GM23338 (cell line): ENCODE measurements around the gene CPE. TPM values are rescaled to one million over a fixed set of nuclear protein-coding genes. Genes with fewer than 3 reads are reported as not detected.

Source experiments
- ATAC-seq: fragments of 200-7000 bp; cut with Tn5 transposase; 3 replicates; pipeline ENCODE4 v1.9.1; 2020
- DNase-seq: peaks from one replicate; pipeline ENCODE4 v3.0.0-alpha.2; 2015; ENCODE audit warnings: low spot score
- H2AFZ ChIP-seq: fragments of 200-600 bp; sonication (generic); 2 replicates; pipeline ENCODE4 v1.8.0; 2016; ENCODE audit warnings: antibody characterized with exemption, mild to moderate bottlenecking, moderate library complexity
- H3F3A ChIP-seq: fragments of 200-600 bp; sonication (generic); replicated peaks from 2 replicates; pipeline ENCODE4 v1.8.0; 2017; ENCODE audit warnings: antibody characterized with exemption, mixed run types, low read depth
- H3K27ac ChIP-seq: fragments of 200-600 bp; sonication (generic); 2 replicates; pipeline ENCODE4 v1.6.1; 2016; ENCODE audit warnings: low read depth
- H3K27me3 ChIP-seq: fragments of 200-600 bp; sonication (generic); 2 replicates; pipeline ENCODE4 v1.8.0; 2016; ENCODE audit warnings: mild to moderate bottlenecking, mixed run types, moderate library complexity; ENCODE audit not compliant: insufficient read depth
- H3K36me3 ChIP-seq: fragments of 200-600 bp; sonication (generic); 2 replicates; pipeline ENCODE4 v1.8.0; 2016; ENCODE audit warnings: mild to moderate bottlenecking; ENCODE audit not compliant: insufficient read depth
- H3K4me1 ChIP-seq: fragments of 200-600 bp; sonication (generic); 2 replicates; pipeline ENCODE4 v1.8.0; 2016; ENCODE audit warnings: mild to moderate bottlenecking, moderate library complexity; ENCODE audit not compliant: insufficient read depth
- H3K4me2 ChIP-seq: fragments of 200-600 bp; sonication (generic); 2 replicates; pipeline ENCODE4 v1.7.1; 2017; ENCODE audit warnings: mixed run types
- H3K4me3 ChIP-seq: fragments of 200-600 bp; sonication (generic); 2 replicates; pipeline ENCODE4 v1.6.1; 2016; ENCODE audit warnings: mixed run types
- H3K79me2 ChIP-seq: fragments of 200-600 bp; sonication (generic); replicated peaks from 2 replicates; pipeline ENCODE4 v1.8.0; 2017; ENCODE audit warnings: mild to moderate bottlenecking; ENCODE audit not compliant: insufficient read depth
- H3K9me2 ChIP-seq: fragments of 200-600 bp; sonication (generic); 2 replicates; pipeline ENCODE4 v1.8.0; 2017; ENCODE audit not compliant: insufficient read depth
- H4K20me1 ChIP-seq: fragments of 200-600 bp; sonication (generic); replicated peaks from 2 replicates; pipeline ENCODE4 v1.8.0; 2017; ENCODE audit warnings: mild to moderate bottlenecking; ENCODE audit not compliant: insufficient read depth
- H3K27ac Mint-ChIP-seq: 2 replicates; pipeline ENCODE4 v1.8.0; 2020; ENCODE audit warnings: inconsistent platforms, mild to moderate bottlenecking, moderate library complexity, mixed read lengths
- H3K27me3 Mint-ChIP-seq: 3 replicates; pipeline ENCODE4 v1.8.0; 2022; ENCODE audit warnings: low read depth, mild to moderate bottlenecking, moderate library complexity, mixed read lengths, inconsistent platforms; ENCODE audit not compliant: insufficient read depth, poor library complexity
- H3K36me3 Mint-ChIP-seq: 3 replicates; pipeline ENCODE4 v1.8.0; 2021; ENCODE audit warnings: low read depth, mild to moderate bottlenecking, inconsistent platforms, moderate library complexity, mixed read lengths
- H3K4me1 Mint-ChIP-seq: 3 replicates; pipeline ENCODE4 v1.8.0; 2020; ENCODE audit warnings: mild to moderate bottlenecking, inconsistent platforms, mixed read lengths
- H3K4me3 Mint-ChIP-seq: 3 replicates; pipeline ENCODE4 v1.8.0; 2021; ENCODE audit warnings: moderate library complexity, mild to moderate bottlenecking, inconsistent platforms, mixed read lengths
- H3K9me3 Mint-ChIP-seq: 3 replicates; pipeline ENCODE4 v1.8.0; 2020; ENCODE audit warnings: moderate library complexity, mild to moderate bottlenecking, inconsistent platforms, mixed read lengths
- CREB1 ChIP-seq: fragments of 250-450 bp; sonication (Bioruptor Pico); IDR thresholded peaks from 2 replicates; pipeline ENCODE4 v1.5.0; 2020; ENCODE audit warnings: low read depth, mild to moderate bottlenecking, moderate library complexity
- EZH2 ChIP-seq: fragments of 200-600 bp; sonication (generic); IDR thresholded peaks from one replicate; pipeline ENCODE4 v1.8.0; 2017; ENCODE audit warnings: antibody characterized with exemption, mild to moderate bottlenecking, low read depth; ENCODE audit not compliant: unreplicated experiment
- EZH2phosphoT487 ChIP-seq: fragments of 200-600 bp; sonication (generic); IDR thresholded peaks from one replicate; pipeline ENCODE4 v1.8.1; 2018; ENCODE audit warnings: antibody characterized with exemption; ENCODE audit not compliant: unreplicated experiment
- JUNB ChIP-seq: IDR thresholded peaks from one replicate; pipeline ENCODE4 v1.6.1; 2016; ENCODE audit warnings: antibody characterized with exemption; ENCODE audit not compliant: unreplicated experiment
- NANOG ChIP-seq: IDR thresholded peaks from 2 replicates; pipeline ENCODE4 v1.6.1; 2016; ENCODE audit warnings: antibody characterized with exemption, borderline replicate concordance
- POLR2AphosphoS5 ChIP-seq: IDR thresholded peaks from 2 replicates; pipeline ENCODE4 v1.6.1; 2016; ENCODE audit warnings: antibody characterized with exemption, low read depth
- STAT1 ChIP-seq: IDR thresholded peaks from one replicate; pipeline ENCODE4 v1.6.1; 2016; ENCODE audit warnings: antibody characterized with exemption; ENCODE audit not compliant: unreplicated experiment
- ZNF114 ChIP-seq: fragments of 250-450 bp; sonication (Bioruptor Pico); IDR thresholded peaks from 2 replicates; pipeline ENCODE4 v1.5.0; 2020; ENCODE audit warnings: mild to moderate bottlenecking, moderate library complexity
- polyA plus RNA-seq: library from polyadenylated mRNA; unstranded; fragments of >200 nt; fragmentation: Nextera tagmentation; extraction: Ambion mirVana; gene quantifications from 2 replicates; pipeline ENCODE4 v1.2.1, GENCODE V29; 2016
- total RNA-seq: library from RNA; depleted of rRNA; stranded (reverse); fragments of >200 nt; shearing (Covaris generic); gene quantifications from 2 replicates; pipeline ENCODE4 v1.2.3, GENCODE V29; 2014
- TF ChIP-seq, protein P1 (sequence below), 2 experiments: fragments of 200-600 bp in 1 of 2; sonication (generic) in 1 of 2; conservative IDR thresholded peaks; 2 replicates each; pipeline versions ENCODE4 v1.5.1 to v1.6.1; 2016 to 2017; ENCODE audit warnings: antibody characterized with exemption in 2 of 2, low read depth in 2 of 2, mild to moderate bottlenecking in 2 of 2, moderate library complexity in 1 of 2
- TF ChIP-seq, protein P2 (sequence below): fragments of 250-450 bp; sonication (Bioruptor Pico); IDR thresholded peaks from 2 replicates; pipeline ENCODE4 v1.5.0; 2020; ENCODE audit warnings: mild to moderate bottlenecking, moderate library complexity
- TF ChIP-seq, protein P3 (sequence below): IDR thresholded peaks from one replicate; pipeline ENCODE4 v1.6.1; 2018; ENCODE audit warnings: antibody characterized with exemption; ENCODE audit not compliant: unreplicated experiment
- TF ChIP-seq, protein P4 (sequence below): IDR thresholded peaks from 2 replicates; pipeline ENCODE4 v1.6.1; 2016; ENCODE audit warnings: antibody characterized with exemption

Gene CPE
- total and polyA plus RNA-seq, 2 experiments from 2014 or later: 10.3 to 16.5 TPM

DNA sequence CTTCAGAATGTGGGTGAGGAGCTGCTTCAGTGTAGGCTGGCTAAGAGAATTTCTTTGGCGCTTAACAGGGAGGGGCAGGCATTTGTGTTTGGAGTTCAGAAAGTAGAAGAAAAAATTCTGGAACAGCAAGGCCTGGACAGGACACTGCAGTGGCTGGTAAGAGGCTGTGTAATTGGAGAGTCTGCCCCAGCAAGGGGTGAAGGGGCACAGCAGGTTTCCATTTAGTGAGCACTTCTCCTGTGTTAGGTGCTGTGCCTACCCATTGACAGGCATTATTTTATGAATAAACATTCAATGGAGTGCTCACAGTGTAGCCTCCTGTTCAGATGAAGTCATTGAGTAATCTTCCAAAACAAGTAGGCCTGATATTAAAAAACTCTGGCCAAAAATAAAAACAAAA is 10.7 kb upstream of the CPE start:
- H3K4me1 Mint-ChIP-seq: peaks cover 16% of the 10 kb centered on the region
- Histone ChIP-seq H3F3A (no peaks in the 10 kb centered on the region), H3K9me2 (no peaks in the 10 kb centered on the region; the same call in 1 of the 2 replicates), H3K36me3 (no peaks in the 10 kb centered on the region), H3K79me2 (no peaks in the 10 kb centered on the region), H4K20me1 (no peaks in the 10 kb centered on the region), H3K27me3 (no peaks in the 10 kb centered on the region), H3K4me2 (peak overlapping the region; percentile 39; the same call in 1 of the 2 replicates), H3K4me3 (no peak overlapping the region), H3K4me1 (peaks cover 12% of the 10 kb centered on the region), H3K27ac (no peak overlapping the region), H2AFZ (no peak overlapping the region)
- H3K27me3 Mint-ChIP-seq: no peaks in the 10 kb centered on the region
- ATAC-seq (peak; percentile 78), DNase-seq (no peak)
- no peak overlapping the region for H3K4me3 Mint-ChIP-seq
- TF ChIP-seq JUNB: no peak
- TF ChIP-seq, protein P1, sequence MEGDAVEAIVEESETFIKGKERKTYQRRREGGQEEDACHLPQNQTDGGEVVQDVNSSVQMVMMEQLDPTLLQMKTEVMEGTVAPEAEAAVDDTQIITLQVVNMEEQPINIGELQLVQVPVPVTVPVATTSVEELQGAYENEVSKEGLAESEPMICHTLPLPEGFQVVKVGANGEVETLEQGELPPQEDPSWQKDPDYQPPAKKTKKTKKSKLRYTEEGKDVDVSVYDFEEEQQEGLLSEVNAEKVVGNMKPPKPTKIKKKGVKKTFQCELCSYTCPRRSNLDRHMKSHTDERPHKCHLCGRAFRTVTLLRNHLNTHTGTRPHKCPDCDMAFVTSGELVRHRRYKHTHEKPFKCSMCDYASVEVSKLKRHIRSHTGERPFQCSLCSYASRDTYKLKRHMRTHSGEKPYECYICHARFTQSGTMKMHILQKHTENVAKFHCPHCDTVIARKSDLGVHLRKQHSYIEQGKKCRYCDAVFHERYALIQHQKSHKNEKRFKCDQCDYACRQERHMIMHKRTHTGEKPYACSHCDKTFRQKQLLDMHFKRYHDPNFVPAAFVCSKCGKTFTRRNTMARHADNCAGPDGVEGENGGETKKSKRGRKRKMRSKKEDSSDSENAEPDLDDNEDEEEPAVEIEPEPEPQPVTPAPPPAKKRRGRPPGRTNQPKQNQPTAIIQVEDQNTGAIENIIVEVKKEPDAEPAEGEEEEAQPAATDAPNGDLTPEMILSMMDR (conservative IDR thresholded peaks at IDR 0.05; ENCODE audit: low read depth in 2 of 2): no peak
- TF ChIP-seq, protein P2, sequence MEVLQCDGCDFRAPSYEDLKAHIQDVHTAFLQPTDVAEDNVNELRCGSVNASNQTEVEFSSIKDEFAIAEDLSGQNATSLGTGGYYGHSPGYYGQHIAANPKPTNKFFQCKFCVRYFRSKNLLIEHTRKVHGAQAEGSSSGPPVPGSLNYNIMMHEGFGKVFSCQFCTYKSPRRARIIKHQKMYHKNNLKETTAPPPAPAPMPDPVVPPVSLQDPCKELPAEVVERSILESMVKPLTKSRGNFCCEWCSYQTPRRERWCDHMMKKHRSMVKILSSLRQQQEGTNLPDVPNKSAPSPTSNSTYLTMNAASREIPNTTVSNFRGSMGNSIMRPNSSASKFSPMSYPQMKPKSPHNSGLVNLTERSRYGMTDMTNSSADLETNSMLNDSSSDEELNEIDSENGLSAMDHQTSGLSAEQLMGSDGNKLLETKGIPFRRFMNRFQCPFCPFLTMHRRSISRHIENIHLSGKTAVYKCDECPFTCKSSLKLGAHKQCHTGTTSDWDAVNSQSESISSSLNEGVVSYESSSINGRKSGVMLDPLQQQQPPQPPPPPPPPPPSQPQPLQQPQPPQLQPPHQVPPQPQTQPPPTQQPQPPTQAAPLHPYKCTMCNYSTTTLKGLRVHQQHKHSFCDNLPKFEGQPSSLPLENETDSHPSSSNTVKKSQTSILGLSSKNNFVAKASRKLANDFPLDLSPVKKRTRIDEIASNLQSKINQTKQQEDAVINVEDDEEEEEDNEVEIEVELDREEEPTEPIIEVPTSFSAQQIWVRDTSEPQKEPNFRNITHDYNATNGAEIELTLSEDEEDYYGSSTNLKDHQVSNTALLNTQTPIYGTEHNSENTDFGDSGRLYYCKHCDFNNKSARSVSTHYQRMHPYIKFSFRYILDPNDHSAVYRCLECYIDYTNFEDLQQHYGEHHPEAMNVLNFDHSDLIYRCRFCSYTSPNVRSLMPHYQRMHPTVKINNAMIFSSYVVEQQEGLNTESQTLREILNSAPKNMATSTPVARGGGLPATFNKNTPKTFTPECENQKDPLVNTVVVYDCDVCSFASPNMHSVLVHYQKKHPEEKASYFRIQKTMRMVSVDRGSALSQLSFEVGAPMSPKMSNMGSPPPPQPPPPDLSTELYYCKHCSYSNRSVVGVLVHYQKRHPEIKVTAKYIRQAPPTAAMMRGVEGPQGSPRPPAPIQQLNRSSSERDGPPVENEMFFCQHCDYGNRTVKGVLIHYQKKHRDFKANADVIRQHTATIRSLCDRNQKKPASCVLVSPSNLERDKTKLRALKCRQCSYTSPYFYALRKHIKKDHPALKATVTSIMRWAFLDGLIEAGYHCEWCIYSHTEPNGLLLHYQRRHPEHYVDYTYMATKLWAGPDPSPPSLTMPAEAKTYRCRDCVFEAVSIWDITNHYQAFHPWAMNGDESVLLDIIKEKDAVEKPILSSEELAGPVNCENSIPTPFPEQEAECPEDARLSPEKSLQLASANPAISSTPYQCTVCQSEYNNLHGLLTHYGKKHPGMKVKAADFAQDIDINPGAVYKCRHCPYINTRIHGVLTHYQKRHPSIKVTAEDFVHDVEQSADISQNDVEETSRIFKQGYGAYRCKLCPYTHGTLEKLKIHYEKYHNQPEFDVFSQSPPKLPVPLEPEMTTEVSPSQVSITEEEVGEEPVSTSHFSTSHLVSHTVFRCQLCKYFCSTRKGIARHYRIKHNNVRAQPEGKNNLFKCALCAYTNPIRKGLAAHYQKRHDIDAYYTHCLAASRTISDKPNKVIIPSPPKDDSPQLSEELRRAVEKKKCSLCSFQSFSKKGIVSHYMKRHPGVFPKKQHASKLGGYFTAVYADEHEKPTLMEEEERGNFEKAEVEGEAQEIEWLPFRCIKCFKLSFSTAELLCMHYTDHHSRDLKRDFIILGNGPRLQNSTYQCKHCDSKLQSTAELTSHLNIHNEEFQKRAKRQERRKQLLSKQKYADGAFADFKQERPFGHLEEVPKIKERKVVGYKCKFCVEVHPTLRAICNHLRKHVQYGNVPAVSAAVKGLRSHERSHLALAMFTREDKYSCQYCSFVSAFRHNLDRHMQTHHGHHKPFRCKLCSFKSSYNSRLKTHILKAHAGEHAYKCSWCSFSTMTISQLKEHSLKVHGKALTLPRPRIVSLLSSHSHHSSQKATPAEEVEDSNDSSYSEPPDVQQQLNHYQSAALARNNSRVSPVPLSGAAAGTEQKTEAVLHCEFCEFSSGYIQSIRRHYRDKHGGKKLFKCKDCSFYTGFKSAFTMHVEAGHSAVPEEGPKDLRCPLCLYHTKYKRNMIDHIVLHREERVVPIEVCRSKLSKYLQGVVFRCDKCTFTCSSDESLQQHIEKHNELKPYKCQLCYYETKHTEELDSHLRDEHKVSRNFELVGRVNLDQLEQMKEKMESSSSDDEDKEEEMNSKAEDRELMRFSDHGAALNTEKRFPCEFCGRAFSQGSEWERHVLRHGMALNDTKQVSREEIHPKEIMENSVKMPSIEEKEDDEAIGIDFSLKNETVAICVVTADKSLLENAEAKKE: no peak
- no peak for TF ChIP-seq POLR2AphosphoS5
- TF ChIP-seq, protein P3, sequence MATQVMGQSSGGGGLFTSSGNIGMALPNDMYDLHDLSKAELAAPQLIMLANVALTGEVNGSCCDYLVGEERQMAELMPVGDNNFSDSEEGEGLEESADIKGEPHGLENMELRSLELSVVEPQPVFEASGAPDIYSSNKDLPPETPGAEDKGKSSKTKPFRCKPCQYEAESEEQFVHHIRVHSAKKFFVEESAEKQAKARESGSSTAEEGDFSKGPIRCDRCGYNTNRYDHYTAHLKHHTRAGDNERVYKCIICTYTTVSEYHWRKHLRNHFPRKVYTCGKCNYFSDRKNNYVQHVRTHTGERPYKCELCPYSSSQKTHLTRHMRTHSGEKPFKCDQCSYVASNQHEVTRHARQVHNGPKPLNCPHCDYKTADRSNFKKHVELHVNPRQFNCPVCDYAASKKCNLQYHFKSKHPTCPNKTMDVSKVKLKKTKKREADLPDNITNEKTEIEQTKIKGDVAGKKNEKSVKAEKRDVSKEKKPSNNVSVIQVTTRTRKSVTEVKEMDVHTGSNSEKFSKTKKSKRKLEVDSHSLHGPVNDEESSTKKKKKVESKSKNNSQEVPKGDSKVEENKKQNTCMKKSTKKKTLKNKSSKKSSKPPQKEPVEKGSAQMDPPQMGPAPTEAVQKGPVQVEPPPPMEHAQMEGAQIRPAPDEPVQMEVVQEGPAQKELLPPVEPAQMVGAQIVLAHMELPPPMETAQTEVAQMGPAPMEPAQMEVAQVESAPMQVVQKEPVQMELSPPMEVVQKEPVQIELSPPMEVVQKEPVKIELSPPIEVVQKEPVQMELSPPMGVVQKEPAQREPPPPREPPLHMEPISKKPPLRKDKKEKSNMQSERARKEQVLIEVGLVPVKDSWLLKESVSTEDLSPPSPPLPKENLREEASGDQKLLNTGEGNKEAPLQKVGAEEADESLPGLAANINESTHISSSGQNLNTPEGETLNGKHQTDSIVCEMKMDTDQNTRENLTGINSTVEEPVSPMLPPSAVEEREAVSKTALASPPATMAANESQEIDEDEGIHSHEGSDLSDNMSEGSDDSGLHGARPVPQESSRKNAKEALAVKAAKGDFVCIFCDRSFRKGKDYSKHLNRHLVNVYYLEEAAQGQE: no peak
- no peak for TF ChIP-seq ZNF114 (CRISPR knock-in tag)
- TF ChIP-seq NANOG: no peak
- no peak for TF ChIP-seq EZH2
- TF ChIP-seq STAT1: no peak
- TF ChIP-seq EZH2phosphoT487: no peak
- TF ChIP-seq CREB1 (CRISPR knock-in tag): no peak
- TF ChIP-seq, protein P4, sequence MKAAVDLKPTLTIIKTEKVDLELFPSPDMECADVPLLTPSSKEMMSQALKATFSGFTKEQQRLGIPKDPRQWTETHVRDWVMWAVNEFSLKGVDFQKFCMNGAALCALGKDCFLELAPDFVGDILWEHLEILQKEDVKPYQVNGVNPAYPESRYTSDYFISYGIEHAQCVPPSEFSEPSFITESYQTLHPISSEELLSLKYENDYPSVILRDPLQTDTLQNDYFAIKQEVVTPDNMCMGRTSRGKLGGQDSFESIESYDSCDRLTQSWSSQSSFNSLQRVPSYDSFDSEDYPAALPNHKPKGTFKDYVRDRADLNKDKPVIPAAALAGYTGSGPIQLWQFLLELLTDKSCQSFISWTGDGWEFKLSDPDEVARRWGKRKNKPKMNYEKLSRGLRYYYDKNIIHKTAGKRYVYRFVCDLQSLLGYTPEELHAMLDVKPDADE: no peak
- no peaks in the 10 kb centered on the region for H3K36me3 Mint-ChIP-seq
- H3K27ac Mint-ChIP-seq: no peak overlapping the region
- no peaks in the 10 kb centered on the region for H3K9me3 Mint-ChIP-seq
